ENCODE results near the gene KIF22.
"Not testable (repeated sequence)": the region's sequence is repeated elsewhere in the genome, so short reads cannot be mapped to it uniquely, and the experiment has no call there.

KIF22 gene

GRCh38 chr16:29815032-29815721, 24.6 kb downstream of the KIF22 start:
- DNase-seq (ENCODE audit: low read depth), result no peak

- peak; percentile 97 for DNase-seq (ENCODE audit: low read depth)
These were observed 25.5 kb downstream of the KIF22 start, which contains the start of gene PAGR1 for GRCh38 chr16:29815793-29816693. Gene PAGR1, plus strand, starts transcription at chr16:29816152. Its CDS starts 374 bp downstream, at chr16:29816526.

- no peak for DNase-seq (ENCODE audit: low read depth)
These were observed 26.3 kb downstream of the KIF22 start for GRCh38 chr16:29816694-29817441.

- no peak for DNase-seq (ENCODE audit: low read depth)
These were observed 27.5 kb downstream of the KIF22 start for GRCh38 chr16:29818082-29818481.

- DNase-seq (ENCODE audit: low read depth), result no peak
These were observed 29.0 kb downstream of the KIF22 start for GRCh38 chr16:29819506-29819905.

- no peak for DNase-seq (ENCODE audit: low read depth)
These were observed 29.7 kb downstream of the KIF22 start, which contains the start of gene MVP for GRCh38 chr16:29820271-29820701. Gene MVP, plus strand, starts transcription at chr16:29820462. Its CDS starts 10,088 bp downstream, at chr16:29830550.

GRCh38 chr16:29820730-29821642, 30.4 kb downstream of the KIF22 start:
- no peak for DNase-seq (ENCODE audit: low read depth)

GRCh38 chr16:29821643-29822115, 31.1 kb downstream of the KIF22 start:
- no peak for DNase-seq (ENCODE audit: low read depth)

- no peak for DNase-seq (ENCODE audit: low read depth)
These were observed 34.1 kb downstream of the KIF22 start for GRCh38 chr16:29824589-29825144.

- no peak for DNase-seq (ENCODE audit: low read depth)
These were observed 34.8 kb downstream of the KIF22 start for GRCh38 chr16:29825145-29826044.

- no peak for DNase-seq (ENCODE audit: low read depth)
These were observed 35.8 kb downstream of the KIF22 start for GRCh38 chr16:29826342-29826695.

GRCh38 chr16:29830774-29831173, 40.2 kb downstream of the KIF22 start:
- no peak for DNase-seq (ENCODE audit: low read depth)

- DNase-seq (ENCODE audit: low read depth), result no peak
These were observed 40.9 kb downstream of the KIF22 start for GRCh38 chr16:29831490-29831889.

GRCh38 chr16:29833219-29833618, 42.7 kb downstream of the KIF22 start:
- DNase-seq (ENCODE audit: low read depth), result not testable (repeated sequence)

GRCh38 chr16:29834079-29834478, 43.5 kb downstream of the KIF22 start:
- no peak for DNase-seq (ENCODE audit: low read depth)

GRCh38 chr16:29835926-29836325, 45.4 kb downstream of the KIF22 start:
- no peak for DNase-seq (ENCODE audit: low read depth)

GRCh38 chr16:29836623-29837022, 46.1 kb downstream of the KIF22 start:
- no peak for DNase-seq (ENCODE audit: low read depth)

- no peak for DNase-seq (ENCODE audit: low read depth)
These were observed 47.3 kb downstream of the KIF22 start for GRCh38 chr16:29837841-29838240.

GRCh38 chr16:29839822-29840221, 49.3 kb downstream of the KIF22 start:
- no peak for DNase-seq (ENCODE audit: low read depth)

- DNase-seq (ENCODE audit: low read depth), result no peak
These were observed 49.7 kb downstream of the KIF22 start for GRCh38 chr16:29840240-29840639.
